Upper lobe of left lung (tissue), 6 donors: Measurements from ENCODE around the gene CFAP97D1. TPM values are rescaled to one million over a fixed set of nuclear protein-coding genes. Genes with fewer than 3 reads are reported as not detected.
A peak's percentile ranks its signal among the peaks of the same experiment; 100 is the strongest.

ENCODE experiments used
- ATAC-seq, 2 donors: fragments of 200-7000 bp; cut with Tn5 transposase; one replicate each; pipeline ENCODE4 v1.9.1; 2022; ENCODE audit warnings: mild to moderate bottlenecking in 2 of 2, moderate library complexity in 2 of 2; ENCODE audit not compliant: low FRiP score in 2 of 2
- DNase-seq, 2 donors: peaks; one replicate each; pipeline ENCODE4 v3.0.0-alpha.2; 2019 to 2020
- H3K27ac ChIP-seq, 4 donors: fragments of 200-600 bp; sonication (generic); one replicate each; pipeline ENCODE4 v1.5.1; 2016 to 2019
- H3K27me3 ChIP-seq, 4 donors: fragments of 200-600 bp; sonication (generic); one replicate each; pipeline ENCODE4 v1.5.1; 2017 to 2019
- H3K36me3 ChIP-seq, 4 donors: fragments of 200-600 bp; sonication (generic); one replicate each; pipeline ENCODE4 v1.5.1; 2016 to 2019
- H3K4me1 ChIP-seq, 4 donors: fragments of 200-600 bp; sonication (generic); one replicate each; pipeline ENCODE4 v1.5.1; 2018 to 2019
- H3K4me3 ChIP-seq, 4 donors: fragments of 200-600 bp; sonication (generic); one replicate each; pipeline ENCODE4 v1.5.1; 2017 to 2019; ENCODE audit warnings: mild to moderate bottlenecking in 2 of 4, moderate library complexity in 1 of 4
- H3K9me3 ChIP-seq, 4 donors: fragments of 200-600 bp; sonication (generic); one replicate each; pipeline ENCODE4 v1.5.1; 2018 to 2019
- EP300 ChIP-seq, 4 donors: sonication (generic); formaldehyde crosslinking; IDR thresholded peaks; one replicate each; pipeline ENCODE4 v1.5.1; 2017; ENCODE audit warnings: antibody characterized with exemption in 4 of 4, control low read depth in 2 of 4
- POLR2A ChIP-seq, 4 donors: fragments of 450-650 bp; IDR thresholded peaks; one replicate each; pipeline ENCODE4 v1.5.1; 2016 to 2017; ENCODE audit warnings: antibody characterized with exemption in 4 of 4, mild to moderate bottlenecking in 2 of 4
- POLR2AphosphoS5 ChIP-seq, 2 donors: sonication (generic); formaldehyde crosslinking; IDR thresholded peaks; one replicate each; pipeline ENCODE4 v1.5.1; 2017; ENCODE audit warnings: antibody characterized with exemption in 2 of 2
- WGBS, 2 donors: methylation state at CpG; one replicate each; pipeline ENCODE4 v1.1.5; 2017 to 2018; 5-methylcytosine and 5-hydroxymethylcytosine counted together
- total RNA-seq, 6 donors: library from RNA; depleted of rRNA in 4 of 6; stranded (reverse); fragments of >200 nt in 4 of 6; gene quantifications; one replicate each; pipeline versions ENCODE4 v1.1.0 to v1.2.1, GENCODE V29; 2016 to 2021
- TF ChIP-seq, protein P1 (sequence below), 6 experiments: fragments of 450-650 bp in 4 of 6; fragments of 200-600 bp in 2 of 6; sonication (generic) in 2 of 6; IDR thresholded peaks; one replicate each; pipeline ENCODE4 v1.5.1; 2016 to 2019; ENCODE audit warnings: antibody characterized with exemption in 6 of 6
- donor health status: DM: no; HTN: no; CAD: no; lungs with moderate emphysema.
- donor health status: DM: no; HTN: yes; CAD: no; lungs with severe emphysema.

Gene CFAP97D1
- total RNA-seq, 6 donors from 2014 or later = 0.17 TPM; not detected in 5

DNA sequence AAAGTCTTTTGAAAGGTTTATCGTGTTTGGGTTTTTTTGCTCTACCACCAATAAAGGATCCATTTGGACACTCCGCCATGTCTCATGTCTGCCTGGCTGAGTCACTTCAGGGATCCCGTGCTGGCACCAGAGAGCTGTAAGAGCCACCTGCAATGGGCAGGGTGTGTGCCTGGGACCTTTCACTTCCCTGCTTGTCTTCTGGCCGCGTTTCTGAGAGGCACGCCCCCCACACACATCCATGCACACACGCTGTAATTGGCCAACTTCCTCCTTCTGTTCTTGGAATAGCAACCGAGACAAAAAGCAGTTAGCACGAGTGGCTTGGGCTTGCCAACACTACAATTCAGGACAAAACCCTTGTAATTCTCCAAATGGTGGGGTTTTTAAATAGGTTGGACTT, 11.9 kb upstream of the CFAP97D1 start:
- H3K36me3 ChIP-seq = peaks cover 4 to 81% (median 47%) of the 10 kb centered on the region in 4 donors
- WGBS, 2 donors = 39 to 55% methylated on average over 9 of the region's 9 CpGs
- peak in 1 of 2 donors; percentile 77 for DNase-seq
- H3K4me1 ChIP-seq = peaks cover 18 to 46% (median 24%) of the 10 kb centered on the region in 4 donors
- peak in 1 of 2 donors; percentile 73 for ATAC-seq
- H3K27me3 ChIP-seq = no peaks in the 10 kb centered on the region
- H3K27ac ChIP-seq = peak overlapping the region in 2 of 4 donors; percentile 31 to 40
- TF ChIP-seq EP300 (IDR thresholded peaks at IDR 0.05) (no peak), POLR2AphosphoS5 (IDR thresholded peaks at IDR 0.05) (peak in 1 of 2 donors; percentile 42)
- H3K9me3 ChIP-seq = no peaks in the 10 kb centered on the region
- no peak overlapping the region for H3K4me3 ChIP-seq

DNA sequence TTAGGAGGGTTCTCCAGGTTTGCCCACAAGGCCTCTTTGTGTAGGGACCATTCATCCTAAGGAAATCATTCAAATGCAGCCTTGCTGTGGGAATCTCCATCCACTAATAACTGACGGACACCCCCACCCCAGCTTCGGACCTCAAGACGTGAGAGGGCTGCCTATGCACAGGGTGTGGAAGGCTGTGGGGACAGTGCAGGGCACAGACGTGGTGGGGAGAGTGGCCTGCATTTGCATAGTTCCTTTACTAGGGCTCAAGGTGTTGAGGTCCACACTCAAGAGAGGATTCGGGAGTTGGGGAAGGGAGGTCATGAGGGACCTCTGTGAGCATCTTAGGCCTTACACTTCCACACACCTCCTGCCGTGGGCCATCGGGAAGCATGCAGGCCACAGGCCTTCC, 11.3 kb upstream of the CFAP97D1 start:
- Histone ChIP-seq H3K4me1 (peaks cover 18 to 46% (median 24%) of the 10 kb centered on the region in 4 donors), H3K27me3 (no peaks in the 10 kb centered on the region), H3K27ac (peak overlapping the region in 2 of 4 donors; percentile 31 to 40), H3K9me3 (no peaks in the 10 kb centered on the region), H3K4me3 (no peak overlapping the region), H3K36me3 (peaks cover 4 to 87% (median 51%) of the 10 kb centered on the region in 4 donors)
- ATAC-seq (no peak), DNase-seq (no peak)
- WGBS, 2 donors = 89 to 92% methylated on average over 7 of the region's 7 CpGs
- no peak for TF ChIP-seq POLR2A (IDR thresholded peaks at IDR 0.05)
- TF ChIP-seq, protein P1, sequence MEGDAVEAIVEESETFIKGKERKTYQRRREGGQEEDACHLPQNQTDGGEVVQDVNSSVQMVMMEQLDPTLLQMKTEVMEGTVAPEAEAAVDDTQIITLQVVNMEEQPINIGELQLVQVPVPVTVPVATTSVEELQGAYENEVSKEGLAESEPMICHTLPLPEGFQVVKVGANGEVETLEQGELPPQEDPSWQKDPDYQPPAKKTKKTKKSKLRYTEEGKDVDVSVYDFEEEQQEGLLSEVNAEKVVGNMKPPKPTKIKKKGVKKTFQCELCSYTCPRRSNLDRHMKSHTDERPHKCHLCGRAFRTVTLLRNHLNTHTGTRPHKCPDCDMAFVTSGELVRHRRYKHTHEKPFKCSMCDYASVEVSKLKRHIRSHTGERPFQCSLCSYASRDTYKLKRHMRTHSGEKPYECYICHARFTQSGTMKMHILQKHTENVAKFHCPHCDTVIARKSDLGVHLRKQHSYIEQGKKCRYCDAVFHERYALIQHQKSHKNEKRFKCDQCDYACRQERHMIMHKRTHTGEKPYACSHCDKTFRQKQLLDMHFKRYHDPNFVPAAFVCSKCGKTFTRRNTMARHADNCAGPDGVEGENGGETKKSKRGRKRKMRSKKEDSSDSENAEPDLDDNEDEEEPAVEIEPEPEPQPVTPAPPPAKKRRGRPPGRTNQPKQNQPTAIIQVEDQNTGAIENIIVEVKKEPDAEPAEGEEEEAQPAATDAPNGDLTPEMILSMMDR (IDR thresholded peaks at IDR 0.05) = no peak
- no peak for TF ChIP-seq POLR2AphosphoS5 (IDR thresholded peaks at IDR 0.05)
- TF ChIP-seq EP300 (IDR thresholded peaks at IDR 0.05) = no peak

DNA sequence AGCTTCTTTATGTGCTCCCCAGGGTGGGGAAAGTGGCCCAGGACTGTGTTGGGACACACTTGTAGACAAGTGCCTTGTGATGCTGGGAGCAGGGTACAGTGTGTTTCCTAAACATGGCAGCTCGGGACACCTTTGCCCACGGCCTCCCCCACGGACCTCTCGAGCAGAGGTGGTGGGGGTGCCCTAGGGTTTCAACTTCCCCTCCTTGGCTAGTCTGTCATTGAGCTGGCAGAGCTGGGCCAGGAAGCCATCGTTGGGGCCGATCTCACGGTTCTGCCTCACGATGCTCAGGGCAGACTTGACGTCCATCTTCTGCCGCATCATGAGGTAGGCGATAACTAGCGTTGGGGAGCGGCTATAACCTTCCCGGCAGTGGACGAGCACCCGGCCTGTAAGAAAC, 10.8 kb upstream of the CFAP97D1 start:
- no peak for DNase-seq
- H3K9me3 ChIP-seq = no peaks in the 10 kb centered on the region
- H3K4me3 ChIP-seq = no peak overlapping the region
- ATAC-seq = no peak
- TF ChIP-seq POLR2A (IDR thresholded peaks at IDR 0.05) (no peak), POLR2AphosphoS5 (IDR thresholded peaks at IDR 0.05) (no peak), EP300 (IDR thresholded peaks at IDR 0.05) (no peak)
- TF ChIP-seq, protein P1 (IDR thresholded peaks at IDR 0.05) = no peak
- peaks cover 4 to 92% (median 56%) of the 10 kb centered on the region in 4 donors for H3K36me3 ChIP-seq
- 82 to 83% methylated on average over 6 to 16 of the region's 16 CpGs for WGBS, 2 donors
- H3K27ac ChIP-seq = peak overlapping the region in 2 of 4 donors; percentile 31 to 40
- H3K4me1 ChIP-seq = peaks cover 18 to 42% (median 22%) of the 10 kb centered on the region in 4 donors
- H3K27me3 ChIP-seq = no peaks in the 10 kb centered on the region

DNA sequence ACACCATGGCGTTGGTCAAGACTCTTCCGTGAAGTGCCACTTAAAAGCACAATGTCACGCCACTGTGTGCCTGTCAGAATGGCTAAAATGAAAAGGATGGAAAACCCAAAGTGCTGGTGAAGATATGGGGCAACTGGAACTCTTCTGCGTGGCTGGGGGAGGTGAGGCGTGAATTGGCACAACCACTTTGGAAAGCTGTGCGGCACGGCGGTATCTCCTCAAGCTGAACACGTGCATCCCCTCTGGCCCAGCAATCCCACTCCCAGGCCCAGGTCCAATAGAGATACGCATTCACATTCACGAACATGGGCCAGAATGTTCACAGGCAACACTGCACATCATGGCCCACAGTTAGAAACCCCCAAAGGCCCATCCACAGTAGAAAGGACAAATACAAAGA, 10.4 kb upstream of the CFAP97D1 start:
- Histone ChIP-seq H3K4me3 (no peak overlapping the region), H3K27me3 (no peaks in the 10 kb centered on the region), H3K36me3 (peaks cover 4 to 93% (median 59%) of the 10 kb centered on the region in 4 donors), H3K27ac (peak overlapping the region in 1 of 4 donors; percentile 31), H3K9me3 (no peaks in the 10 kb centered on the region), H3K4me1 (peaks cover 16 to 41% (median 22%) of the 10 kb centered on the region in 4 donors)
- DNase-seq = no peak
- TF ChIP-seq POLR2AphosphoS5 (IDR thresholded peaks at IDR 0.05) = no peak
- TF ChIP-seq, protein P1 (IDR thresholded peaks at IDR 0.05) = no peak
- TF ChIP-seq POLR2A (IDR thresholded peaks at IDR 0.05) = no peak
- no peak for TF ChIP-seq EP300 (IDR thresholded peaks at IDR 0.05)
- ATAC-seq = no peak
- WGBS, 2 donors = 94 to 98% methylated on average over 10 to 11 of the region's 11 CpGs

DNA sequence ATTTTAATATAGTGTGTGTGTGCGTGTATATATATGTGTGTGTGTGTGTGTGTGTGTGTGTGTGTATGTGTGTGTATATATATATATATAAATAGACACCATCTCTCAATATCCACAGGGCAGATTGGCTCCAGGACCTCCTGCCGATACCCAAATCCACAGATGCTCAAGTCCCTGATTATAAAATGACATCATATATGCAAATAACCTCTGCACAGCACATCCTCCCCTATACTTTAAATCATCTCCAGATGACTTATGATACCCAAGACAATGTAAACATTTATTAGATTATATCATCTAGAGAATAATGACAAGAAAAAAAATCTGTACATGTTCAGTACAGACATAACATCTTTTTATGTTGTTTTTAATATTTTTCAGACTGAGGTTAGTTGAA, 9.3 kb upstream of the CFAP97D1 start:
- TF ChIP-seq, protein P1 (IDR thresholded peaks at IDR 0.05) = no peak
- TF ChIP-seq POLR2A (IDR thresholded peaks at IDR 0.05) = no peak
- TF ChIP-seq EP300 (IDR thresholded peaks at IDR 0.05) = no peak
- no peak for TF ChIP-seq POLR2AphosphoS5 (IDR thresholded peaks at IDR 0.05)
- no peak overlapping the region for H3K27ac ChIP-seq
- H3K27me3 ChIP-seq = no peaks in the 10 kb centered on the region
- peaks cover 21 to 45% (median 30%) of the 10 kb centered on the region in 4 donors for H3K4me1 ChIP-seq
- no peak for DNase-seq
- ATAC-seq = no peak
- H3K4me3 ChIP-seq = no peak overlapping the region
- peaks cover under 1 to 93% (median 61%) of the 10 kb centered on the region in 4 donors for H3K36me3 ChIP-seq
- 94 to 96% methylated on average over 2 of the region's 2 CpGs for WGBS, 2 donors
- no peaks in the 10 kb centered on the region for H3K9me3 ChIP-seq
